RKO (cell line): ENCODE results near the gene MYL7.
A peak's percentile ranks its signal among the peaks of the same experiment; 100 is the strongest.
"Not testable (repeated sequence)": the region's sequence is repeated elsewhere in the genome, so short reads cannot be mapped to it uniquely, and the experiment has no call there.

Experiments used
- DNase-seq: peaks from one replicate; pipeline ENCODE4 v3.0.0-alpha.2; 2016; ENCODE audit warnings: low spot score

The MYL7 gene

DNA sequence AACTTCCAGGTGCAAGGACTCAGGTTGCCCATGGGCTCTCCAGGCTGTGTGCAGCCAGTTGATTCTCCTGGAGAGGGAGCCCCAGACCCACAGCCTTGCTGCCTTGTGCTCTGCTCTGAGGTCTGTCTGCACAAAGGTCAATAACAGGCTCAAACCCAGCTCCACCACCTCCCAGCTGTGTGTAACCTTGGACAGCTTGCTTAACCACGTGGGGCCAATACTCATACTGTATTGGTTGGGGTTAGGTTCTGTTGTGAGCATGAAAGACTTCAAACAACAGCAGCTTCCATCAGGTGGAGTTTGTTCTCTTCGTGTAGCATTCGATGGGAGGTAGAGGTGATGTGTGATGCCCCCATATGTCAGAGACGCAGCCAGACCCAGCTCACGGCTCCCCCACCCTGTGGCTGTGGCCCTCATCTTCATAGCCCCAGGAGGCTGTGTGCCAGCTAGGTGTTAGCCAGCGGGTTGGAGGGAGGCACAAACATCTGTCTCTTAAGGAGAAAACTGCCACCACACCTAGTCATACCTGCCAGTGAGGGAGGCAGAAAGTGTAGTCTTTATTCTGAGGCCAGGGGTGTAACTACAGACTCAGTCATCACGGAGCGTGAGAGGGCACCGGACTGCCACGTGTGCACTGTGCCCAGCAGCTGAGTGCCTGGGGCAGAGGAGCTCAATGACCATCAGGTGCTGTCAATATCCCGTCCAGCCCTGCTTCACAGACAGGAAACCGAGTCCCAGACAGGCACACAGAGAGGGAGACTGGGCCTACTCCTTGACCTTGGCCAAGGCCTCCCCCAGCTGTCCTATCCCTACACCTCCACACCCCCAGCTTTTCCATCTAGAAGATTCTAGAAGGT, 9.7 kb downstream of the MYL7 start:
- no peak for DNase-seq

- DNase-seq = no peak
Observed at GRCh38 chr7:44128721-44129582, 12.2 kb downstream of the MYL7 start.

- no peak for DNase-seq
Observed at GRCh38 chr7:44127161-44127560, 14.0 kb downstream of the MYL7 start.

DNA sequence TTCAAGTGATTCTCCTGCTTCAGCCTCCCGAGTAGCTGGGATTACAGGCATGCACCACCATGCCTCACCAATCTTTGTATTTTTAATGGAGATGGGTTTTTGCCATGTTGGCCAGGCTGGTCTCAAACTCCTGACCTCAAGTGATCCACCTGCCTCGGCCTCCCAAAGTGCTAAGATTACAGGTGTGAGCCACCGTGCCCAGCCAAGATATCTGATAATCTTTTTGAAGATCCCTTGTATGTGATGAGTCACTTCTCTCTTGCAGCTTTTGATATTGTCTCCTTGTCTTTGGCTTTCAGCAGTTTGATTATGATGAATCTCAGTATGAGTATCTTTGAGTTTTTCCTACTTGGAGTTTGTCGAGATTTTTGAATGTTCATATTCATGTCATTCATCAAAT, 14.6 kb downstream of the MYL7 start:
- DNase-seq = not testable (repeated sequence)

GRCh38 chr7:44124822-44125202, 16.3 kb downstream of the MYL7 start:
- no peak for DNase-seq

DNA sequence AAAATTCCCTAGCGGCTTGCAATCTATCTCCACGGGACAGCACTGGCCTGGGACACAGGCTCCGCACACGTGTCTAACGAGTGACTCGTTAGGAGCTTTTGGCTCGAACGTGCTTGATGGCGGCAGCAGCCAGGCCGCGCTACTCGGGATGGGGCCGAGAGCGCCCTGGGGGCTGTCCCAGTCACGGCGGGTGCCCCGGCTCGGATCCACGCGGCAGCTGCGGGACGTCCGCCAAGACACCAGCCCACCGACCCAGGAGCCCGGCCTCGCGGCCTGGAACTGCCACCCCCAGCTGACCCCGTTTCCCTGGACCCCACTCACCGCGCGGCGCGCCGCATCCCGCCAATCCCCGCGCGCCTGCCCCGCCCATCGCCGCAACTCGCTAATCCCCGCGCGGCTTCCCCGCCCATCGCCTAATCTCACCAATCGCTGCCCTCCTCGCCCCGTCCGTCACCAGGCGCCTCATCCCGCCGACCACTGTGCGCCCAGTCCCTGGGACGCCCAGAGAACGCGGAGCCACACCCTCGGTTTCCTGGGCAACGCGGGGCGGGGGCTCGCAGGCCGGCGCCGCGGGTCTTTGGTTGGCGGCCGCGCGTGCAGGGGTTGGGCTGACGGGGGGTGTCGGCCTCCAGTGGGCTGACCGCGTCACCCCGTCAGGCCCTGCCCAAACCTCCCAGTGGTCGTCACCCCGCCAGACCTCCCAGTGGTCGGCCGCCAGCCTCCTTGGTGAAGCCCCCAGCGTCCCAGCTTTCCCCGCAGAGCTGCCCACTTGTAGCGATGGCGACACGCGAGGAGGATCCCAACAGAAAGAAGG, 17.7 kb downstream of the MYL7 start, which contains the start of gene POLD2:
POLD2 (minus strand) TSS at position 359 of the 814 bp plus-strand sequence. CDS start 1,495 bp downstream, outside the sequence.
- peak; percentile 93 for DNase-seq

DNA sequence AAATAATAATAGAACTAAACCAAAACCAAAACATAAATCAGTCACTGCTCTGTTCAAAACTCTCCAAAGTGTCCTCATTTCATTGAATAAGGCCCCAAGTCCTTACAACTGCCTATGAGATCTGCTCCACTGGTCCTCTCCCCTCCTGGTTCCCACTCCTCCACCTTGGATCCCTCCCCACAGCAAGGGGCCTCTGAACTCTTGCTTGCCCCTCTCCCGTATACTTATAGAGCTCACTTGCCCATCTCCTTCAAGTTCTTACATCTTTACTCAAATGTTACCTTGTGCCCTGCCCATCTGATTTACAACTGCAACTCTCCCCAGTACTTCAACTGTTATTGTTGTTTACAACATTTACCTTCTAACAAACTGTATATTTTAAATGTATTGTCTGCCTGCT, 18.6 kb downstream of the MYL7 start:
- DNase-seq = peak; percentile 16

DNA sequence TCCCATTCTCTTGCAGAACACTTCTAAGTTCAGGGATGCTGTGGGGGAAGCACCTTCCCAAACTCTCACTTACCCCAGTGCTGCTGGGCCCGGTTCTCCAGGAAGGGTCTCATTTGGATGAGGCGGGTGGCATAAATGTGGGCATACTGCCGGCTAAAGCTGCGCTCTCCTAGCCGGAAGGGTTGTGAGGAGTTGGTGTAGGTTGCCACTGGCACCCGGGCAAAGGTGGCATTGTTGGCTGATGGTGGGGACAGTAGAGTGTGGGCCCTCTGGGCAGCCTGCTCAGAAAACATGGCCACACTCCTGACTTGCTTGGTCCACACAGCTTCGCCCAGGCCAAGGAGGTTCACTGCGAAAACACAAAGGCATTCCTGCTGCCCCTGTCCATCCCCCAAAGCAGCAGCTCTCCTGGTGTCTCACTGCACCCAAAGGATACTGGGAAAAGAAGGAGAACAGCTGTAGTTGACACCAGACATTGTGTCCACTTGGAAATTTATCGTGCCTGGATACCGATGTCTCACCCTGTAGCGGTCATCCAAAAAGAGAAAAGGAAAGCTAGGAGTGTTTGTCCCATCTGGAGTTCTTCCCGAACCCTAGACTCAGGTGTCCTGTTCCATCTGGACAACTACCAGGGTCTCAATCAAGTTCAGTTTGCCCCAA, 19.2 kb downstream of the MYL7 start:
- DNase-seq = peak; percentile 12

DNA sequence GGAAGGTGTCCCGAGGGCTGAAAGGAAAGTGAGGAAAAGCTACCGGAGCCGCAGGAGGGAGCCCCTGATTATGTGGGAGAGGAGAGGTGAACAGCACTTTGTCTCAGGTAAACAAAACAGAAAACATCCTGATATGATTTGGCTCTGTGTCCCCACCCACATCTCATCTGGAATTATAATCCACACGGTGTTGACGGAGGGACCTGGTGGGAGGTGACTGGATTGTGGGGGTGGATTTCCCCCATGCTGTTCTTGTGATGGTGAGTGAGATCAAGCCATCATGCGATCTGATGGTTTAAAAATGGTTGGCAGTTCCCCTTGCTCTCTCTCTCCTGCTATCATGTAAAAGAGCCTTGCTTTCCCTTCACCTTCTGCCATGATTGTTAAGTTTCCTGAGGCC, 20.7 kb downstream of the MYL7 start:
- DNase-seq = no peak

GRCh38 chr7:44119829-44120380, 21.2 kb downstream of the MYL7 start:
- DNase-seq = no peak

- DNase-seq = no peak
Observed at GRCh38 chr7:44117801-44118429, 23.2 kb downstream of the MYL7 start.

- DNase-seq = no peak
Observed at GRCh38 chr7:44116789-44117666, 24.1 kb downstream of the MYL7 start.

- DNase-seq = no peak
Observed at GRCh38 chr7:44116087-44116788, 24.9 kb downstream of the MYL7 start.

DNA sequence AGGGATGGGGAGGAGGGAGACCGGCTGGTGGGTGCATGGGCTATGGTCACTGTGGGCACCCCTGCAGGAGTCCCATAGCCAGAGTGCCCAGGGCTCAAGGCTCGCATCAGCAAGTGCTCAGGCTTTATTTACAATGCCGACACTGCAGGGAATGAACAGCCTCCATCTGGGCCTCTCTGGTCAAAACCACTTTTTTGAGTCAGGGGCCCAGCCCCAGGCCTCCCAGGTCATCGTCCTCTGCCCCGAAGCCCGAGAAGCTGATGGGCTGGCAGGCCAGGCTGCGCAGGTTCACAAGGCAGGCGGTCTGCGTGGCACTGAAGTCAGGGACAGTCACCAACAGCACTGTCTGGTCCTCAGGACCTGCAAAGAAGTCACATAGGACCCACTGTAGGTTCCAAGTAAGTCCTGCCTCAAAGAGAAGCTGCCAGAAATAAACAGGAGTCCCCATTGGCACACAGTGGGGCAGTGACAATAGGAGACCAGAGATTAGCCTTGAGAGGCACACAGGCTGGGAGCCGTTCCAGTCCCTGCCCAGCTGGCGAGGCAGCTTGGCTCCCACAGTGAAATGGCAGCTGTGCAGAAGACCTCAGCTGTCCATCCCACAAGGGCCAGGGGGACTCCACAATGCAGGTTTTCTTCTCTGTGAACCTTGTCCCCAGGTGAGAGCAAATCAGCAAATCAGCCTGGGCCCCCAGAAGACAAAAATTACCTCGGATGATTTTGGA, 26.4 kb downstream of the MYL7 start:
- no peak for DNase-seq

GRCh38 chr7:44113764-44114354, 27.3 kb downstream of the MYL7 start:
- no peak for DNase-seq

GRCh38 chr7:44112997-44113763, 28.0 kb downstream of the MYL7 start:
- no peak for DNase-seq
